Subcutaneous adipose tissue (tissue), 4 donors: Measurements from ENCODE around the gene NKPD1. TPM values are rescaled to one million over a fixed set of nuclear protein-coding genes. Genes with fewer than 3 reads are reported as not detected.

Experiments used
- CTCF ChIP-seq: fragments of 450-650 bp; IDR thresholded peaks from one replicate; pipeline ENCODE4 v1.5.1; 2016; ENCODE audit warnings: low read depth, mild to moderate bottlenecking, control low read depth, antibody characterized with exemption, moderate library complexity
- total RNA-seq, 4 donors: library from RNA; depleted of rRNA; stranded (reverse); fragments of >200 nt; gene quantifications; one replicate each; pipeline ENCODE4 v1.1.0, GENCODE V29; 2016

NKPD1 gene
- total RNA-seq, 4 donors from 2014 or later, result 0.17 TPM; not detected in 3

DNA sequence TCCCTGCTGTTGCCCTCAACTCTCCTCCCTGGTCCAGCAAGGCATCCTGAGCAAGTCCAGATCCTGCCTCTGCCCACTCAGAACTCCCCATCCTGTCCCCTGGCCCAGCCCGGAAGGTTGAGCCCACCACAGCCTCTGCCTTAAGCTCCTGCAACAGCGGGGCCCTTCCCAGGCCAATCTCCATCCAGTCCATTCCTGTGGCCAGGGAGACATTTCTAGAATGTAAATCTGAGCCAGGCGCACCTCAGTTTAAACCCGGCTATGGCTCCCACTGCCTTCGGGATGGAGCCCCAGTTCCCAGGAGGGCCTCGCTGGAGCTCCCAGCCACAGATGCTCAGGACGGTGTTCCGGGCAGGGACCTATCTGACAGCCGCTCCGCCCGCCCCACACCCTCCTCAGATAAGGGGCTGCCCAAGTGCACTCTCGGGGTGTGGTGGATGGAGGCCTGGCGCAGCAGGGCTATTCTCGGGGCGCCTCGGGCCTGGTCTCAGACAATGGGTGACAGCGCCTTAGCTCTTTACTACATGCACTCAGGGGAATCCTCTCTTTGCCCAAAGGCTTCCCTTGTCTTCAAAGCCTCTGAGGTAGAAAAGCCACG, 11.9 kb upstream of the NKPD1 start:
- no peak for TF ChIP-seq CTCF

DNA sequence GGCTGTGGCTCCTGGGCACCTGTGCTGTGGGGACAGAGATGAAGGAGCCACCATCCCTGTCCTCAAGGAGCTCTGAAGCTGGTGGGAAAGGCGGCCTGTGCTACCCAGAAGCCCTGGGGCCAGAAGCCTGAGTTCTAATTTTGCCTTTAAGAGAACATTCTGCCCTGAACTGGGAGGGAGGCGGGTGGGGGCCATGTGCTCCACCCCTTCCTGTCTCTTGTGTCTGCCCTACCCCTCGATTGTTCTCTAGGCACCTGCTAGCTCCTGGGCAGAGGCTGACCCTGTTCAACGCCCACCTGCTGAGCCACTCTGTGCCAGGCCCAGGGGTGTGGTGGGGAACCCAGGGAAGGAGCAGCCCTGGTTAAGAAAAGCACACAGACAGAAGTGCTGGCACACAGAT, 11.4 kb upstream of the NKPD1 start:
- TF ChIP-seq CTCF, result no peak

DNA sequence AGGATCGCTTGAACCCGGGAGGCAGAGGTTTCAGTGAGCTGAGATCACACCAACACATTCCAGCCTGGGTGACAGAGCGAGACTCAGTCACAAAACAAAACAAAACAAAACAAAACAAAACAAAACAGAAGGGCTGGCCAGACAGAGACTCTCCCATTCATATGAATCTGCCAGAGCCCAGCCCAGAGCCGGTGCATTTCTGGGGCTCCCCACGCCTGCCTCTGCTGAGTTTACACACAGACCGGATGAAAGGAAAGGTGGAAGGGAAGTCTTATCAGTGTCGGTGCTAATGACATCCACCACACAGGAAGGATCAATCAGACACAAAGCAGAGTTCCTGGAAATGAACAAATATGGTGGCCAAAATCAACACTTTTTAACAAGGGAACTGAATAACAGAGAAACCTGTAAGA, 10.4 kb upstream of the NKPD1 start:
- TF ChIP-seq CTCF, result no peak

GRCh38 chr19:45170146-45171106, 9.6 kb upstream of the NKPD1 start:
- no peak for TF ChIP-seq CTCF

DNA sequence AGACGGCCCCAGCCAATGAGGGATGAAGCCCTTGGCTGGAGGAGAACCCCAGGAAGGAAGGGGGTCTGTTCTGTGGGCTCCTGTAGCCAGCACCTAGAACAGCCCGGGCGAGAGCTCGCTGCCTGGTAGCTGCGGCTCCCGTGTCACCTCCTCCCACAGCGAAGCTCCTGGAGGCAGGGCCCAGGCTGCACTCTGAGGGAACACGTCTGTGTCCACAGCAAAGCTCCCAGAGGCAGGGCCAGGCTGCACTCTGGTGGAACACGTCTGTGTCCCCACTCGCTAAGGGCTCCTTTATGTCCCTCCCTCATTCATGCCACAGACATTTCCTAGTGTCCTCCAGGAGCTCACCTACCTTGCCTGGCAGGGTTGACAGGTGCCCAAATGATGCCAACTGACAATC, 8.8 kb upstream of the NKPD1 start:
- no peak for TF ChIP-seq CTCF

GRCh38 chr19:45168767-45169351, 8.1 kb upstream of the NKPD1 start:
- no peak for TF ChIP-seq CTCF

GRCh38 chr19:45166723-45167252, 6.0 kb upstream of the NKPD1 start:
- no peak for TF ChIP-seq CTCF
